Ascending aorta (tissue), 2 donors: ENCODE results near the gene ANTXR1. TPM values are rescaled to one million over a fixed set of nuclear protein-coding genes. Genes with fewer than 3 reads are reported as not detected.

ENCODE experiments used
- DNase-seq, 2 donors: peaks; one replicate each; pipeline ENCODE4 v3.0.0-alpha.2; 2019; ENCODE audit warnings: low spot score in 2 of 2
- H3K27ac ChIP-seq, 2 donors: fragments of 200-600 bp; sonication (generic); one replicate each; pipeline ENCODE4 v1.5.1; 2016 to 2017; ENCODE audit warnings: mild to moderate bottlenecking in 1 of 2
- H3K27me3 ChIP-seq: fragments of 200-600 bp; sonication (generic); one replicate; pipeline ENCODE4 v1.5.1; 2017
- H3K36me3 ChIP-seq, 2 donors: fragments of 200-600 bp; sonication (generic); one replicate each; pipeline ENCODE4 v1.5.1; 2016
- H3K4me1 ChIP-seq, 2 donors: fragments of 200-600 bp; sonication (generic); one replicate each; pipeline ENCODE4 v1.5.1; 2016 to 2017; ENCODE audit warnings: mild to moderate bottlenecking in 1 of 2
- H3K4me3 ChIP-seq, 2 donors: fragments of 200-600 bp; sonication (generic); one replicate each; pipeline ENCODE4 v1.5.1; 2016 to 2017; ENCODE audit warnings: mild to moderate bottlenecking in 1 of 2
- H3K9me3 ChIP-seq, 2 donors: fragments of 200-600 bp; sonication (generic); one replicate each; pipeline ENCODE4 v1.5.1; 2016
- intact Hi-C: fragments of 100-400 bp; cut with DNase I; formaldehyde crosslinking; loops from one replicate; pipeline ENCODE4 v1.15.1; 2023
- total RNA-seq: library from RNA; depleted of rRNA; stranded (reverse); fragments of >200 nt; gene quantifications from one replicate; pipeline ENCODE4 v1.1.0, GENCODE V29; 2016
- TF ChIP-seq, protein P1 (sequence below), 3 experiments: fragments of 200-600 bp in 2 of 3; fragments of 450-650 bp in 1 of 3; sonication (generic) in 2 of 3; IDR thresholded peaks; one replicate each; pipeline ENCODE4 v1.5.1; 2016 to 2019; ENCODE audit warnings: antibody characterized with exemption in 3 of 3, mild to moderate bottlenecking in 1 of 3, moderate library complexity in 1 of 3

Gene ANTXR1
- total RNA-seq, 1 donor from 2014 or later, result 90.3 TPM

DNA sequence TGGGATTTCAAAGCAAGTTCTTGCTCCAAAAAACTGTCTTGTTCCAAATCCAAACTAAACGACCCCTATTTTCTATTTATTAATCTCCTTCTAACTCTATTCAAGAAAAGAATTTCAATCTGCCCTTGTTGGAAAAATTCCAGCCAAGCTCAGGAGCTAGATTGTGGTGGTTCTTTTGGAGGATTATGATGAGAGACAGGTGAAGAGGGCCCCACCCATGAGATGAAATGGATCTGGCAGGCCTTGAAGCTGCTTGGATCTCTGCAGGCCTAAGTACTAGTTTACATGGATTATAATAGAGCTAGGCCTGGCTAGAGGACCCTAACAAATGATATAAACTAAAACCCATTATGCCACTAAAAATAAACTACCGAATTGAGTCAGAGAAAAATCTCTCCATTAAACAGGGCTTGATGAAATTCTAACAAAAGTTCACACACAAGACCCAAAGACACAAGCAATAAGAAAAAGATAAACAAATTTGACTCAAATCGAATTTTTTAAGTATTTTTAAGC is 272.5 kb downstream of the ANTXR1 start:
- no peak for DNase-seq
- no peaks in the 10 kb centered on the region for H3K9me3 ChIP-seq
- no peaks in the 10 kb centered on the region for H3K36me3 ChIP-seq
- TF ChIP-seq, protein P1, sequence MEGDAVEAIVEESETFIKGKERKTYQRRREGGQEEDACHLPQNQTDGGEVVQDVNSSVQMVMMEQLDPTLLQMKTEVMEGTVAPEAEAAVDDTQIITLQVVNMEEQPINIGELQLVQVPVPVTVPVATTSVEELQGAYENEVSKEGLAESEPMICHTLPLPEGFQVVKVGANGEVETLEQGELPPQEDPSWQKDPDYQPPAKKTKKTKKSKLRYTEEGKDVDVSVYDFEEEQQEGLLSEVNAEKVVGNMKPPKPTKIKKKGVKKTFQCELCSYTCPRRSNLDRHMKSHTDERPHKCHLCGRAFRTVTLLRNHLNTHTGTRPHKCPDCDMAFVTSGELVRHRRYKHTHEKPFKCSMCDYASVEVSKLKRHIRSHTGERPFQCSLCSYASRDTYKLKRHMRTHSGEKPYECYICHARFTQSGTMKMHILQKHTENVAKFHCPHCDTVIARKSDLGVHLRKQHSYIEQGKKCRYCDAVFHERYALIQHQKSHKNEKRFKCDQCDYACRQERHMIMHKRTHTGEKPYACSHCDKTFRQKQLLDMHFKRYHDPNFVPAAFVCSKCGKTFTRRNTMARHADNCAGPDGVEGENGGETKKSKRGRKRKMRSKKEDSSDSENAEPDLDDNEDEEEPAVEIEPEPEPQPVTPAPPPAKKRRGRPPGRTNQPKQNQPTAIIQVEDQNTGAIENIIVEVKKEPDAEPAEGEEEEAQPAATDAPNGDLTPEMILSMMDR (IDR thresholded peaks at IDR 0.05), result no peak
- no peak overlapping the region for H3K4me3 ChIP-seq
- intact Hi-C loops, result no loop called here
- no peaks in the 10 kb centered on the region for H3K27me3 ChIP-seq
- H3K4me1 ChIP-seq, result peaks cover 0 to 6% of the 10 kb centered on the region in 2 donors
- no peak overlapping the region for H3K27ac ChIP-seq

DNA sequence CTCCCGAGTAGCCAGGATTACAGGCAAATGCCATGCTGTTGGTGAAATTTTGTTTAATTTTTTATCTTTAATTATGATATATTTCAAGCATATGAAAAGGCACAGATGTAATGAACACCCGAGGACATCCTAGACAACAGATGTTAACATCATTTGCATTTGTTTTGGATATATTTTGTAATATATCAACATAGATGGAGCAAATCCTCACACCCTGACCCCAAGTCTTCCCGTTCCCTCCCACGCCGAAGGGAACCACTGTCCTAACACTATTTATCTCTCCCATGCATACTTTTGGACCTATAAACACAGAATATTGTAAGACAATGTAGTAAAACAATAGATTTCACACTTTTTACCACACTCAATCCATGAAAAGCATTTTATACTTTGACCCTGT is 274.6 kb downstream of the ANTXR1 start:
- H3K36me3 ChIP-seq, result no peaks in the 10 kb centered on the region
- H3K4me1 ChIP-seq, result peaks cover 0 to 21% of the 10 kb centered on the region in 2 donors
- H3K4me3 ChIP-seq, result no peak overlapping the region
- H3K27me3 ChIP-seq, result no peaks in the 10 kb centered on the region
- no peak for DNase-seq
- intact Hi-C loops, result no loop called here
- no peaks in the 10 kb centered on the region for H3K9me3 ChIP-seq
- H3K27ac ChIP-seq, result no peak overlapping the region
- TF ChIP-seq, protein P1 (IDR thresholded peaks at IDR 0.05), result no peak

DNA sequence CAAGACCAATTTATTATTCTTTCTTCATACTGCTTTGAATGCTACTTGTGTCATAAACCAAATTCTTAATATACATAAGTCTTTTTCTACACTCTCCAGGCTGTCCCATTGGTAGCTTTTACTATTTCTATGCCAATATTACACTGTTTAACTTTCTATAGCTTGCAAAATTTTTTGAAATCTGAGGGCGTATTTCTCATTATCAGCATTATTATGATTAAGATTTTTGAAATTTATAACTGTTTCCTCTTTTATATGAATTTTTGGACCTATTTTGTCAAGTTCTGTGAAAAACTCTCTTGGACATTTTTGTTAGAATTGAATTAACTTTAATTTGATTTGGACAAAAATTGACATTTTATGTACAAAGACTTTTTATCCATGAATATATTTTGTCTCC is 275.4 kb downstream of the ANTXR1 start:
- DNase-seq, result no peak
- Histone ChIP-seq H3K27me3 (no peaks in the 10 kb centered on the region), H3K4me3 (no peak overlapping the region), H3K9me3 (no peaks in the 10 kb centered on the region), H3K4me1 (peaks cover 0 to 21% of the 10 kb centered on the region in 2 donors), H3K36me3 (no peaks in the 10 kb centered on the region), H3K27ac (no peak overlapping the region)
- intact Hi-C loops, result no loop called here
- TF ChIP-seq, protein P1 (IDR thresholded peaks at IDR 0.05), result no peak

DNA sequence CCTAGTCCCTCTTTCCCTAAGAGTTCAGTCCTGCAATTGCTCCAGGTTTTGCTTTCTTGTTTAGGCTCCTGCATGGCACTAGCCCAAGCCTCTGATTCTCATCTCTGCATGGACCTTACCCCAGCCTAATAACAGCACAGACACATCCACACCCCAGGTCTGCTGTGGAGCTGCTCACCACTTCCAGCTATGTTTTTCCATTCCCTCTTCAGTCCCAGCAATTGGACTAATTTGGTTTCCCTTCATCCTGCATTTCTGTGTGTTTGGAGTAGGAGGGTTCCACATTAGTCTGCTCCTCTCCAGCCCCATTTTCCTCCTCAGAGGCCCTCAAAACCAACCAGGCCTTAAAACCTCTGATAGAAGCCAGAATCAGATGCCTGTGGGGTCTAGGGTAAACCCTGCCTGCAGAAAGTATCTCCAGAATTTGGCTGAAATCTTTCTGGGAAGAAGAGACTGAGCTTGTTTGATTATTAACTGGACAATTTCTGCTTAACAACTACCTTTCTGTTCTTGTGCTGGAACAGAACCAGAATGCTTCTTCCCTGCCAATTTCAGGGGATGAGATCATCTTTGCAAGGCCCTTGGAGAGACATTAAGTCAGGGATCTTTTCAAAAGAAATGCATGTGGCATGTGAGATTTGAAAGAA is 278.1 kb downstream of the ANTXR1 start:
- no peak for DNase-seq
- Histone ChIP-seq H3K4me1 (peaks cover 0 to 15% of the 10 kb centered on the region in 2 donors), H3K4me3 (no peak overlapping the region), H3K9me3 (no peaks in the 10 kb centered on the region), H3K36me3 (no peaks in the 10 kb centered on the region), H3K27ac (no peak overlapping the region), H3K27me3 (no peaks in the 10 kb centered on the region)
- TF ChIP-seq, protein P1 (IDR thresholded peaks at IDR 0.05), result no peak
- intact Hi-C loops, result no loop called here

DNA sequence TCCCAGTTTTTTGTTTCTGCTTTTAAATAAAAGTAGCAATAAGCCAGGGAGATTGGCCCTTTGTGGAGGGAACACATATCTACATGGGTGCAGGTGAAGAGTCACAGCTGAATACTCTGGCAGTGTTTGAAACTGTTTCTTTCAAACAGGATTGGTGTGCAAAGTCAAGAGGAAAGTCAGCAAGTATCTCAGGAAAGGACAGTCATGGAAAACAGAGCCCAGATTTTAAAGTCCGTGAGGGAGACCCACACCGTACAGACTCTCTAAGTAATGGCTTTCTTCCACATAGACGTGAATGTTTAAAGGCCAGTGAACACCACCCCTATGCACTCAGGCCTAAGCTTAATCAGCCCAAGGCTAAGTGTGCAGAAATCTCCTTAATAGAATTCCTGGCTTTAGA is 278.7 kb downstream of the ANTXR1 start:
- TF ChIP-seq, protein P1 (IDR thresholded peaks at IDR 0.05), result no peak
- Histone ChIP-seq H3K4me3 (no peak overlapping the region), H3K36me3 (no peaks in the 10 kb centered on the region), H3K27ac (peak overlapping the region in 1 of 2 donors; percentile 37), H3K27me3 (no peaks in the 10 kb centered on the region), H3K9me3 (no peaks in the 10 kb centered on the region), H3K4me1 (peaks cover 0 to 15% of the 10 kb centered on the region in 2 donors)
- intact Hi-C loops, result no loop called here
- DNase-seq, result no peak
